PC-9 (cell line): Measurements from ENCODE around the gene JADE2. TPM values are rescaled to one million over a fixed set of nuclear protein-coding genes. Genes with fewer than 3 reads are reported as not detected.

Experiments
- BruUV-seq: library from RNA; stranded (reverse); fragments of 400-500 nt; replicated peaks from 2 replicates; lab custom pipeline; 2021; lab: Mats Ljungman, UMichigan
- CTCF ChIA-PET: fragments of 300-600 bp; sonication (Branson Sonifier 250); formaldehyde crosslinking; loops from one replicate; lab custom pipeline; 2022; ENCODE audit warnings: antibody characterized with exemption; lab: Charles Lee
- POLR2A ChIA-PET: fragments of 300-600 bp; sonication (Branson Sonifier 250); formaldehyde crosslinking; loops from one replicate; lab custom pipeline; 2022; ENCODE audit warnings: antibody characterized with exemption; ENCODE audit not compliant: unreplicated experiment; lab: Charles Lee
- DNase-seq, 2 experiments: peaks; one replicate each; pipeline versions ENCODE4 v3.0.0 to v3.0.0-alpha.2; 2015 to 2022; ENCODE audit warnings: mixed read lengths in 1 of 2
- H2AFZ ChIP-seq: fragments of 200-600 bp; sonication (generic); 2 replicates; pipeline ENCODE4 v1.8.1; 2017; ENCODE audit warnings: antibody characterized with exemption
- H3F3A ChIP-seq: fragments of 200-600 bp; sonication (generic); 2 replicates; pipeline ENCODE4 v1.8.1; 2017; ENCODE audit warnings: antibody characterized with exemption, mild to moderate bottlenecking, low read depth; ENCODE audit not compliant: insufficient read depth
- H3K27ac ChIP-seq: fragments of 200-600 bp; sonication (generic); 2 replicates; pipeline ENCODE4 v1.6.1; 2016; ENCODE audit warnings: mixed run types
- H3K27me3 ChIP-seq: fragments of 200-600 bp; sonication (generic); 2 replicates; pipeline ENCODE4 v1.6.1; 2016; ENCODE audit warnings: low read depth, mixed run types; ENCODE audit not compliant: insufficient read depth
- H3K36me3 ChIP-seq: fragments of 200-600 bp; sonication (generic); 2 replicates; pipeline ENCODE4 v1.6.1; 2016; ENCODE audit warnings: low read depth, mixed run types
- H3K4me1 ChIP-seq: fragments of 200-600 bp; sonication (generic); replicated peaks from 2 replicates; pipeline ENCODE4 v1.6.1; 2016; ENCODE audit warnings: mixed run types; ENCODE audit not compliant: insufficient read depth
- H3K4me2 ChIP-seq: fragments of 200-600 bp; sonication (generic); 2 replicates; pipeline ENCODE4 v1.6.1; 2017; ENCODE audit warnings: mixed run types
- H3K4me3 ChIP-seq: fragments of 200-600 bp; sonication (generic); 2 replicates; pipeline ENCODE4 v1.6.1; 2016; ENCODE audit warnings: mixed run types
- H3K79me2 ChIP-seq: fragments of 200-600 bp; sonication (generic); 2 replicates; pipeline ENCODE4 v1.6.1; 2017; ENCODE audit warnings: low read depth, mixed run types
- H3K9me2 ChIP-seq: fragments of 200-600 bp; sonication (generic); 2 replicates; pipeline ENCODE4 v1.8.1; 2017; ENCODE audit warnings: mild to moderate bottlenecking; ENCODE audit not compliant: insufficient read depth
- H3K9me3 ChIP-seq: fragments of 200-600 bp; sonication (generic); 2 replicates; pipeline ENCODE4 v1.8.1; 2016; ENCODE audit warnings: low read depth; ENCODE audit not compliant: insufficient read depth
- H4K20me1 ChIP-seq: fragments of 200-600 bp; sonication (generic); 2 replicates; pipeline ENCODE4 v1.8.1; 2017; ENCODE audit not compliant: insufficient read depth
- CTCF ChIP-seq: fragments of 200-600 bp; sonication (generic); conservative IDR thresholded peaks from 2 replicates; pipeline ENCODE4 v1.6.1; 2017; ENCODE audit warnings: mixed run types, antibody characterized with exemption, mild to moderate bottlenecking, moderate library complexity
- EZH2 ChIP-seq: fragments of 200-600 bp; sonication (generic); IDR thresholded peaks from 2 replicates; pipeline ENCODE4 v1.8.0; 2017; ENCODE audit warnings: antibody characterized with exemption, low read depth
- intact Hi-C: fragments of 100-400 bp; cut with micrococcal nuclease; formaldehyde crosslinking; loops from one replicate; pipeline ENCODE4 v1.10.0; 2022; ENCODE audit not compliant: unreplicated experiment
- total RNA-seq: library from RNA; stranded (reverse); gene quantifications from 2 replicates; pipeline ENCODE4 v1.2.3, GENCODE V29; 2021

Gene JADE2
- total RNA-seq, 1 experiment from 2014 or later, result 82.1 TPM

GRCh38 chr5:134534726-134535110, 9.2 kb downstream of the JADE2 start:
- Histone ChIP-seq H3K27ac (no peak overlapping the region), H3K79me2 (peaks cover 57% of the 10 kb centered on the region), H3K4me1 (no peaks in the 10 kb centered on the region), H3K9me3 (no peaks in the 10 kb centered on the region), H3K4me3 (no peak overlapping the region), H3K4me2 (no peak overlapping the region), H4K20me1 (peaks cover 58% of the 10 kb centered on the region), H3K9me2 (no peaks in the 10 kb centered on the region), H3K36me3 (no peaks in the 10 kb centered on the region), H3F3A (no peaks in the 10 kb centered on the region; the same call in 1 of the 2 replicates), H2AFZ (no peak overlapping the region), H3K27me3 (no peaks in the 10 kb centered on the region)
- no TSS peak for BruUV-seq
- POLR2A ChIA-PET, result interaction anchor here (0.6 kb wide), 1 partner anchor 9 kb away, joined by 3 read pairs; no protein-coding TSS in a partner anchor
- intact Hi-C loops, result no loop called here
- CTCF ChIA-PET, result no interaction called here
- no peak for DNase-seq
- TF ChIP-seq CTCF (no peak), EZH2 (no peak)

- CTCF ChIA-PET, result interaction anchor here (0.6 kb wide), 1 partner anchor 9 kb away, joined by 5 read pairs; no protein-coding TSS in a partner anchor
- Histone ChIP-seq H4K20me1 (peaks cover 37% of the 10 kb centered on the region), H2AFZ (no peak overlapping the region), H3K79me2 (peaks cover 36% of the 10 kb centered on the region), H3K4me1 (no peaks in the 10 kb centered on the region), H3F3A (no peaks in the 10 kb centered on the region), H3K4me3 (no peak overlapping the region), H3K4me2 (no peak overlapping the region), H3K27me3 (no peaks in the 10 kb centered on the region), H3K27ac (no peak overlapping the region), H3K36me3 (0 out of 2 replicates have a peak, but pooled peaks cover 4% of the 10 kb centered on the region), H3K9me3 (no peaks in the 10 kb centered on the region), H3K9me2 (no peaks in the 10 kb centered on the region)
- intact Hi-C loops, result no loop called here
- no TSS peak for BruUV-seq
- DNase-seq, result no peak
- POLR2A ChIA-PET, result no interaction called here
- TF ChIP-seq CTCF, result no peak
- TF ChIP-seq EZH2, result no peak
Observed at GRCh38 chr5:134536876-134537275, 11.4 kb downstream of the JADE2 start.

- POLR2A ChIA-PET, result no interaction called here
- Histone ChIP-seq H3K36me3 (0 out of 2 replicates have a peak, but pooled peaks cover 4% of the 10 kb centered on the region), H3K27me3 (no peaks in the 10 kb centered on the region), H2AFZ (no peak overlapping the region), H3K4me1 (no peaks in the 10 kb centered on the region), H3K79me2 (peaks cover 32% of the 10 kb centered on the region), H3K9me2 (no peaks in the 10 kb centered on the region), H3K4me3 (no peak overlapping the region), H4K20me1 (peaks cover 33% of the 10 kb centered on the region), H3K9me3 (no peaks in the 10 kb centered on the region), H3F3A (no peaks in the 10 kb centered on the region), H3K27ac (no peak overlapping the region), H3K4me2 (no peak overlapping the region)
- TF ChIP-seq CTCF (no peak), EZH2 (no peak)
- CTCF ChIA-PET, result interaction anchor here (0.6 kb wide), 1 partner anchor 10 kb away, joined by 5 read pairs; no protein-coding TSS in a partner anchor
- DNase-seq, result no peak
- BruUV-seq, result no TSS peak
- intact Hi-C loops, result no loop called here
Observed at GRCh38 chr5:134537297-134537696, 11.8 kb downstream of the JADE2 start.
